OCI-LY1 (cell line): Measurements from ENCODE around the gene COP1.

Experiments
- EZH2 ChIP-seq: fragments of 200-600 bp; sonication (generic), shearing (Covaris generic); IDR thresholded peaks from 2 replicates; pipeline ENCODE4 v1.8.0; 2017; ENCODE audit warnings: borderline replicate concordance, mixed run types, mild to moderate bottlenecking, antibody characterized with exemption, low read length, moderate library complexity, mixed read lengths
- TF ChIP-seq, protein P1 (sequence below): fragments of 200-600 bp; sonication (generic), shearing (Covaris generic); IDR thresholded peaks from 2 replicates; pipeline ENCODE4 v1.5.1; 2017; ENCODE audit warnings: mild to moderate bottlenecking, antibody characterized with exemption, low read length, moderate library complexity, mixed read lengths

DNA sequence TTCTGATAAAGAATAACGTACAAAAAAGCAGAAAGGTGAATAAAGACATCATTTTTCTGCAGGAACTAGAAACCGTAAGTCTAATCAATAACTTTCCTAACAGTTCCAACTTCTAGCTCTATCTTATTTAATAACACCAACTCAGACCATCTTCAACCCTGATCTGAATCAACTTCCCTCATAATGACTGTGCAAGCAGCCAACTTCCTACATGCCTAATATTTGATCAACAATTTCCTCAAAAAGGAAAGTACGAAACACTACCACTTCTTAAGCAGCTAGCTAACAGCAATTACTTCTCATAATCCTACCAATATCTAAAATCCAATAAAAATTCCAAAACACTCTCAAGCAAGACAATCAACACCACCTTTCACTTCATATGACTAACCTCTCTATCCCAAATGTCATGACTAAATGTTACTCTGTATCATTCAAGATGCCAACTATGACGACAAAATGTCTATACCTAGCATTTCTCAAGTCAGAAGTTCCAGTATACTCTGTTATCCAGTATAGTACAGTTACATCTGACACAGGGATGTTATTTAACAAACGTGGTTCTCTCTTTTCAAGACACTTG, 1.7 kb downstream of the COP1 start:
- TF ChIP-seq, protein P1, sequence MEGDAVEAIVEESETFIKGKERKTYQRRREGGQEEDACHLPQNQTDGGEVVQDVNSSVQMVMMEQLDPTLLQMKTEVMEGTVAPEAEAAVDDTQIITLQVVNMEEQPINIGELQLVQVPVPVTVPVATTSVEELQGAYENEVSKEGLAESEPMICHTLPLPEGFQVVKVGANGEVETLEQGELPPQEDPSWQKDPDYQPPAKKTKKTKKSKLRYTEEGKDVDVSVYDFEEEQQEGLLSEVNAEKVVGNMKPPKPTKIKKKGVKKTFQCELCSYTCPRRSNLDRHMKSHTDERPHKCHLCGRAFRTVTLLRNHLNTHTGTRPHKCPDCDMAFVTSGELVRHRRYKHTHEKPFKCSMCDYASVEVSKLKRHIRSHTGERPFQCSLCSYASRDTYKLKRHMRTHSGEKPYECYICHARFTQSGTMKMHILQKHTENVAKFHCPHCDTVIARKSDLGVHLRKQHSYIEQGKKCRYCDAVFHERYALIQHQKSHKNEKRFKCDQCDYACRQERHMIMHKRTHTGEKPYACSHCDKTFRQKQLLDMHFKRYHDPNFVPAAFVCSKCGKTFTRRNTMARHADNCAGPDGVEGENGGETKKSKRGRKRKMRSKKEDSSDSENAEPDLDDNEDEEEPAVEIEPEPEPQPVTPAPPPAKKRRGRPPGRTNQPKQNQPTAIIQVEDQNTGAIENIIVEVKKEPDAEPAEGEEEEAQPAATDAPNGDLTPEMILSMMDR: no peak
- no peak for TF ChIP-seq EZH2
